Loucy (cell line): ENCODE results near the gene RNF40.

Experiments used
- H2AFZ ChIP-seq: fragments of 200-600 bp; sonication (generic); 2 replicates; pipeline ENCODE4 v1.6.0; 2016; ENCODE audit warnings: antibody characterized with exemption, mild to moderate bottlenecking, low read length, moderate library complexity
- H3F3A ChIP-seq: fragments of 200-600 bp; 2 replicates; pipeline ENCODE4 v1.6.0; 2016; ENCODE audit warnings: antibody characterized with exemption, low read depth, mild to moderate bottlenecking
- H3K27me3 ChIP-seq: fragments of 200-600 bp; sonication (generic); 2 replicates; pipeline ENCODE4 v1.6.1; 2014; ENCODE audit warnings: low read length, mild to moderate bottlenecking; ENCODE audit not compliant: insufficient read depth, poor library complexity, severe bottlenecking
- H3K36me3 ChIP-seq: fragments of 200-600 bp; sonication (generic); 2 replicates; pipeline ENCODE4 v1.6.1; 2016; ENCODE audit warnings: low read length; ENCODE audit not compliant: insufficient read depth
- H3K4me1 ChIP-seq: fragments of 200-600 bp; sonication (generic); 2 replicates; pipeline ENCODE4 v1.5.1; 2014; ENCODE audit warnings: low read length, mild to moderate bottlenecking; ENCODE audit not compliant: insufficient read depth, poor library complexity, severe bottlenecking
- H3K4me2 ChIP-seq: fragments of 200-600 bp; sonication (generic); 2 replicates; pipeline ENCODE4 v1.6.0; 2014; ENCODE audit warnings: antibody characterized with exemption, low read length, low read depth, mild to moderate bottlenecking; ENCODE audit not compliant: poor library complexity, severe bottlenecking
- H3K4me3 ChIP-seq: fragments of 200-600 bp; sonication (generic); 2 replicates; pipeline ENCODE4 v1.5.1; 2014; ENCODE audit warnings: low read length, mild to moderate bottlenecking, mixed read lengths; ENCODE audit not compliant: poor library complexity, severe bottlenecking
- H3K79me2 ChIP-seq: fragments of 200-600 bp; sonication (generic); 2 replicates; pipeline ENCODE4 v1.6.1; 2014; ENCODE audit warnings: low read length; ENCODE audit not compliant: insufficient read depth
- H3K9ac ChIP-seq: fragments of 200-600 bp; sonication (generic); 2 replicates; pipeline ENCODE4 v1.6.0; 2014; ENCODE audit warnings: mild to moderate bottlenecking, low read depth, low read length, moderate library complexity; ENCODE audit not compliant: poor library complexity, severe bottlenecking
- H3K9me2 ChIP-seq: fragments of 200-600 bp; sonication (generic); replicated peaks from 2 replicates; pipeline ENCODE4 v1.6.1; 2016; ENCODE audit warnings: low read depth, low read length, mixed read lengths
- H3K9me3 ChIP-seq: fragments of 200-600 bp; sonication (generic); 2 replicates; pipeline ENCODE4 v1.6.1; 2014; ENCODE audit warnings: mild to moderate bottlenecking, antibody characterized with exemption, low read length, low read depth; ENCODE audit not compliant: insufficient read depth
- H4K20me1 ChIP-seq: fragments of 200-600 bp; sonication (generic); 2 replicates; pipeline ENCODE4 v1.6.0; 2014; ENCODE audit warnings: antibody characterized with exemption, low read length, mild to moderate bottlenecking; ENCODE audit not compliant: insufficient read depth, poor library complexity, severe bottlenecking
- EZH2phosphoT487 ChIP-seq: fragments of 200-600 bp; IDR thresholded peaks from 2 replicates; pipeline ENCODE4 v1.6.1; 2018; ENCODE audit warnings: antibody characterized with exemption, mild to moderate bottlenecking, moderate library complexity, borderline replicate concordance
- TF ChIP-seq, protein P1 (sequence below): fragments of 200-600 bp; sonication (generic); conservative IDR thresholded peaks from 2 replicates; pipeline ENCODE4 v1.5.1; 2014; ENCODE audit warnings: mild to moderate bottlenecking, antibody characterized with exemption, low read length

The RNF40 gene

DNA sequence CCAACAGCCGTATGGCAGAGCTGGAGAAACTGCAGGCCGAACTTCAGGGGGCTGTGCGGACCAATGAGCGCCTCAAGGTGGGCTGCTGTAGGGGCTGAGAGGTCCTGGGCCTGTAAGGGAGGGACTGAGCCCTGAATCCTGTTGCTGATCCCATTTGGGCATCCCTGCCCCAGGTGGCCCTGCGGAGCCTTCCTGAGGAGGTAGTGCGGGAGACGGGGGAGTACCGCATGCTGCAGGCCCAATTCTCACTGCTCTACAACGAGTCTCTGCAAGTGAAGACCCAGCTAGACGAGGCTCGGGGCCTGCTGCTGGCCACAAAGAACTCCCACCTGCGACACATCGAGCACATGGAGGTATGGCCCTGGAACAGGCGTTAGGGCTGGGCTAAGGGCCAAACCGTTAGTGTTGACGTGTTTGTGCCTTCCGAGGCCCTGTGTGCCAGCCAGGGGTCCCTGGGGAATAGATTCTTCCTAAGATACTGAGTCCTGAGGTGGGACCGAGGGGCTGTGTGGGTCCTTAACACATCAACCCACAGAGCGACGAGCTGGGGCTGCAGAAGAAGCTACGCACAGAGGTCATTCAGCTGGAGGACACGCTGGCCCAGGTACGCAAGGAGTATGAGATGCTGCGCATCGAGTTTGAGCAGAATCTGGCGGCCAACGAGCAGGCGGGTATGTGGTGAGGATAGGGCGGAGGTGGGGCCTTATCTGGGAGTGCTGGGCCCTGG is 4.2 kb downstream of the RNF40 start:
- Histone ChIP-seq H3K9me2 (no peaks in the 10 kb centered on the region), H3K9me3 (no peaks in the 10 kb centered on the region), H4K20me1 (peaks cover 22% of the 10 kb centered on the region), H3K4me2 (no peak overlapping the region), H3K79me2 (peaks cover 28% of the 10 kb centered on the region), H3K27me3 (no peaks in the 10 kb centered on the region), H3K4me3 (no peak overlapping the region), H3K36me3 (peaks cover 71% of the 10 kb centered on the region; the same call in 1 of the 2 replicates), H3K4me1 (peaks cover 17% of the 10 kb centered on the region), H2AFZ (no peak overlapping the region), H3F3A (no peaks in the 10 kb centered on the region), H3K9ac (no peak overlapping the region)
- TF ChIP-seq EZH2phosphoT487 = no peak
- TF ChIP-seq, protein P1, sequence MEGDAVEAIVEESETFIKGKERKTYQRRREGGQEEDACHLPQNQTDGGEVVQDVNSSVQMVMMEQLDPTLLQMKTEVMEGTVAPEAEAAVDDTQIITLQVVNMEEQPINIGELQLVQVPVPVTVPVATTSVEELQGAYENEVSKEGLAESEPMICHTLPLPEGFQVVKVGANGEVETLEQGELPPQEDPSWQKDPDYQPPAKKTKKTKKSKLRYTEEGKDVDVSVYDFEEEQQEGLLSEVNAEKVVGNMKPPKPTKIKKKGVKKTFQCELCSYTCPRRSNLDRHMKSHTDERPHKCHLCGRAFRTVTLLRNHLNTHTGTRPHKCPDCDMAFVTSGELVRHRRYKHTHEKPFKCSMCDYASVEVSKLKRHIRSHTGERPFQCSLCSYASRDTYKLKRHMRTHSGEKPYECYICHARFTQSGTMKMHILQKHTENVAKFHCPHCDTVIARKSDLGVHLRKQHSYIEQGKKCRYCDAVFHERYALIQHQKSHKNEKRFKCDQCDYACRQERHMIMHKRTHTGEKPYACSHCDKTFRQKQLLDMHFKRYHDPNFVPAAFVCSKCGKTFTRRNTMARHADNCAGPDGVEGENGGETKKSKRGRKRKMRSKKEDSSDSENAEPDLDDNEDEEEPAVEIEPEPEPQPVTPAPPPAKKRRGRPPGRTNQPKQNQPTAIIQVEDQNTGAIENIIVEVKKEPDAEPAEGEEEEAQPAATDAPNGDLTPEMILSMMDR = no peak

DNA sequence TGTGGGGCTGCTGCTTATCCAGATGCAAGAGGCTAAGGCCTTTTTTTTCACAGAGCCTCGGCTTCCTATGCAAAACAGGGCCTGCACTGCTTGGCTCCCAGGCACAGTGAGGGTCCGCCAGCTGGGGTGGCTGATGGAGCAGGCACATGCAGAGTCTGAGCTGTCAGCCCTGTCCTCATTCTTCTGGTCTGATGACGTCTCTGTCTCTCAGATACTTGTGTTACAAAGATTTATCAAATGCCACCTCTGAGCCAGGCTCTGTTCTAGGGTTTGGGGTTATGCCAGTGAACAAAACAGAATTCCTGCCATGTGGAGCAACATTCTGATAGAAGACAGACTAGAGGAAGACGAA is 4.8 kb downstream of the RNF40 start:
- Histone ChIP-seq H3K9me2 (no peaks in the 10 kb centered on the region), H3K9me3 (no peaks in the 10 kb centered on the region), H3K27me3 (no peaks in the 10 kb centered on the region), H3K79me2 (peaks cover 28% of the 10 kb centered on the region), H2AFZ (no peak overlapping the region), H3F3A (no peaks in the 10 kb centered on the region), H4K20me1 (peaks cover 22% of the 10 kb centered on the region), H3K4me3 (no peak overlapping the region), H3K9ac (no peak overlapping the region), H3K36me3 (peaks cover 76% of the 10 kb centered on the region; the same call in 1 of the 2 replicates), H3K4me1 (peaks cover 17% of the 10 kb centered on the region), H3K4me2 (no peak overlapping the region)
- TF ChIP-seq, protein P1 = no peak
- TF ChIP-seq EZH2phosphoT487 = no peak

GRCh38 chr16:30767767-30768465 is 5.8 kb downstream of the RNF40 start:
- no peaks in the 10 kb centered on the region for H3K9me2 ChIP-seq
- peaks cover 86% of the 10 kb centered on the region; the same call in 1 of the 2 replicates for H3K36me3 ChIP-seq
- no peaks in the 10 kb centered on the region for H3K9me3 ChIP-seq
- H3K4me2 ChIP-seq = no peak overlapping the region
- TF ChIP-seq, protein P1 = no peak
- TF ChIP-seq EZH2phosphoT487 = no peak
- peaks cover 13% of the 10 kb centered on the region for H3K4me1 ChIP-seq
- H3K9ac ChIP-seq = no peak overlapping the region
- H3K79me2 ChIP-seq = peaks cover 20% of the 10 kb centered on the region
- H2AFZ ChIP-seq = no peak overlapping the region
- H3K27me3 ChIP-seq = no peaks in the 10 kb centered on the region
- no peaks in the 10 kb centered on the region for H3F3A ChIP-seq
- H4K20me1 ChIP-seq = peaks cover 21% of the 10 kb centered on the region
- H3K4me3 ChIP-seq = no peak overlapping the region
